K562 (cell line): ENCODE results near the gene MT4. TPM values are rescaled to one million over a fixed set of nuclear protein-coding genes. Genes with fewer than 3 reads are reported as not detected.

Experiments used
- ATAC-seq: fragments of 200-7000 bp; cut with Tn5 transposase; 3 replicates; pipeline ENCODE4 v1.9.1; 2020; ENCODE audit warnings: moderate library complexity
- BruUV-seq: library from RNA; stranded (reverse); fragments of 400-500 nt; replicated peaks from 2 replicates; lab custom pipeline; 2021; lab: Mats Ljungman, UMichigan
- CTCF ChIA-PET: fragments of 300-600 bp; formaldehyde crosslinking; extraction: SDS; loops from one replicate; lab custom pipeline; 2021; ENCODE audit warnings: low intra/inter-chr PET ratio; lab: Yijun Ruan, JAX
- POLR2A ChIA-PET: fragments of 300-600, 350-650 bp; sonication (Branson Sonifier 250); formaldehyde crosslinking; extraction: SDS; loops from one replicate; lab custom pipeline; 2021; ENCODE audit warnings: antibody characterized with exemption, inconsistent platforms; lab: Yijun Ruan, JAX
- DNase-seq, 4 experiments: peaks; one replicate each; pipeline versions ENCODE4 v3.0.0 to v3.0.0-alpha.2; 2011 to 2018; ENCODE audit warnings: low spot score in 3 of 4, mixed read lengths in 3 of 4; ENCODE audit errors: extremely low read depth in 1 of 4
- FAIRE-seq: peaks from 2 replicates; lab custom pipeline; 2011; peaks lifted over from hg19 to GRCh38; lab: Jason Lieb, UNC
- H2AFZ ChIP-seq: 2 replicates; pipeline ENCODE4 v1.6.0; 2011; ENCODE audit warnings: low read depth, low read length, control low read depth, inconsistent platforms
- H3K27ac ChIP-seq: fragments of 200-600 bp; 3 replicates; pipeline ENCODE4 v1.8.0; 2011; ENCODE audit warnings: low read depth, mild to moderate bottlenecking, control low read depth, inconsistent platforms, low read length, moderate library complexity, mixed read lengths; ENCODE audit errors: extremely low read depth
- H3K27me3 ChIP-seq, 2 experiments: fragments of 300-600 bp in 1 of 2; 2 replicates in 1 of 2; 3 replicates in 1 of 2; pipeline versions ENCODE4 v1.6.0 to v1.8.0; 2011; ENCODE audit warnings: inconsistent platforms in 2 of 2, low read length in 2 of 2, mild to moderate bottlenecking in 1 of 2, mixed read lengths in 1 of 2, moderate library complexity in 1 of 2; ENCODE audit not compliant: control insufficient read depth in 2 of 2, insufficient read depth in 2 of 2
- H3K36me3 ChIP-seq: fragments of 300-600 bp; 3 replicates; pipeline ENCODE4 v1.8.0; 2011; ENCODE audit warnings: mild to moderate bottlenecking, low read length, inconsistent platforms; ENCODE audit not compliant: control insufficient read depth, insufficient read depth
- H3K4me1 ChIP-seq, 2 experiments: fragments of 200-600 bp in 1 of 2; replicated peaks in 1 of 2; 2 replicates in 1 of 2; 3 replicates in 1 of 2; pipeline versions ENCODE4 v1.5.1 to v1.8.0; 2011; ENCODE audit warnings: inconsistent platforms in 2 of 2, low read length in 2 of 2, mild to moderate bottlenecking in 1 of 2, mixed read lengths in 1 of 2, moderate library complexity in 1 of 2; ENCODE audit not compliant: control insufficient read depth in 2 of 2, insufficient read depth in 2 of 2
- H3K4me2 ChIP-seq: 2 replicates; pipeline ENCODE4 v1.6.1; 2011; ENCODE audit warnings: low read length, control low read depth, inconsistent platforms, mixed read lengths; ENCODE audit not compliant: insufficient read depth
- H3K4me3 ChIP-seq: fragments of 200-600 bp; sonication (generic), shearing (Covaris generic); 2 replicates; pipeline ENCODE4 v1.5.1; 2016; ENCODE audit warnings: control low read depth, inconsistent platforms
- H3K79me2 ChIP-seq: fragments of 200-600 bp; 3 replicates; pipeline ENCODE4 v1.8.0; 2011; ENCODE audit warnings: low read length, inconsistent platforms; ENCODE audit not compliant: control insufficient read depth, insufficient read depth
- H3K9ac ChIP-seq, 2 experiments: 2 replicates each; pipeline versions ENCODE4 v1.6.0 to v1.6.1; 2011; ENCODE audit warnings: low read depth in 2 of 2, low read length in 2 of 2, control low read depth in 1 of 2, inconsistent platforms in 1 of 2, mild to moderate bottlenecking in 1 of 2, mixed read lengths in 1 of 2; ENCODE audit not compliant: insufficient read depth in 1 of 2
- H3K9me1 ChIP-seq: one replicate; pipeline ENCODE4 v1.6.0; 2011; ENCODE audit warnings: inconsistent platforms, mild to moderate bottlenecking, low read length, moderate library complexity; ENCODE audit not compliant: control insufficient read depth, insufficient read depth
- H3K9me3 ChIP-seq: replicated peaks from 2 replicates; pipeline ENCODE4 v1.5.1; 2011; ENCODE audit warnings: low read depth, low read length, inconsistent platforms; ENCODE audit not compliant: control insufficient read depth, insufficient read depth
- H4K20me1 ChIP-seq: replicated peaks from 2 replicates; pipeline ENCODE4 v1.6.1; 2011; ENCODE audit warnings: low read length, inconsistent platforms, mixed read lengths; ENCODE audit not compliant: control insufficient read depth, insufficient read depth
- CBX2 ChIP-seq: fragments of 200-600 bp; sonication (generic); IDR thresholded peaks from one replicate; pipeline ENCODE4 v1.6.1; 2012; ENCODE audit warnings: mild to moderate bottlenecking, low read length, inconsistent platforms; ENCODE audit not compliant: insufficient read depth, poor library complexity, severe bottlenecking
- CHD4 ChIP-seq: fragments of 200-600 bp; sonication (generic); IDR thresholded peaks from 3 replicates; pipeline ENCODE4 v1.6.1; 2012; ENCODE audit warnings: low read depth, mild to moderate bottlenecking, mixed read lengths, low read length, inconsistent platforms; ENCODE audit not compliant: insufficient read depth, insufficient replicate concordance, poor library complexity, severe bottlenecking
- FUS ChIP-seq: fragments of 200-400 bp; formaldehyde crosslinking; optimal IDR thresholded peaks from 2 replicates; pipeline ENCODE3; 2017; ENCODE audit warnings: low read depth, low read length
- GATAD2A ChIP-seq: fragments of 450-650 bp; IDR thresholded peaks from 2 replicates; pipeline ENCODE4 v1.6.1; 2017
- GATAD2B ChIP-seq: fragments of 450-650 bp; IDR thresholded peaks from 2 replicates; pipeline ENCODE4 v1.6.1; 2017; ENCODE audit warnings: mild to moderate bottlenecking, borderline replicate concordance
- GTF2A2 ChIP-seq: IDR thresholded peaks from 2 replicates; pipeline ENCODE4 v1.6.1; 2016; ENCODE audit warnings: mild to moderate bottlenecking, missing genetic modification characterization, missing compliant biosample characterization
- MAZ ChIP-seq, 2 experiments: fragments of 450-650 bp in 1 of 2; sonication (generic) in 1 of 2; formaldehyde crosslinking; IDR thresholded peaks in 1 of 2; conservative IDR thresholded peaks in 1 of 2; 2 replicates each; pipeline versions ENCODE4 v1.4.0 to v1.5.0; 2020; ENCODE audit warnings: mild to moderate bottlenecking in 1 of 2, missing genetic modification reagents in 1 of 2
- MEF2A ChIP-seq: IDR thresholded peaks from 2 replicates; pipeline ENCODE4 v1.6.1; 2011; ENCODE audit warnings: low read depth, mild to moderate bottlenecking, low read length, moderate library complexity; ENCODE audit not compliant: control insufficient read depth
- NCOR1 ChIP-seq: fragments of 450-650 bp; IDR thresholded peaks from 2 replicates; pipeline ENCODE4 v1.6.1; 2016; ENCODE audit warnings: mild to moderate bottlenecking, moderate library complexity
- RAD21 ChIP-seq, 2 experiments: fragments of 250-450 bp in 1 of 2; fragments of 450-650 bp in 1 of 2; sonication (Bioruptor Pico) in 1 of 2; formaldehyde crosslinking in 1 of 2; IDR thresholded peaks in 1 of 2; conservative IDR thresholded peaks in 1 of 2; 2 replicates each; pipeline versions ENCODE4 v1.4.0 to v1.8.0; 2020 to 2022; ENCODE audit warnings: mild to moderate bottlenecking in 2 of 2, moderate library complexity in 1 of 2
- RREB1 ChIP-seq: fragments of 250-450 bp; sonication (Bioruptor Pico); IDR thresholded peaks from 2 replicates; pipeline ENCODE4 v1.4.0; 2020
- SP1 ChIP-seq: sonication (generic); formaldehyde crosslinking; IDR thresholded peaks from 2 replicates; pipeline ENCODE4 v1.8.1; 2022; ENCODE audit warnings: mild to moderate bottlenecking, missing genetic modification reagents
- THAP7 ChIP-seq: fragments of 250-450 bp; sonication (Bioruptor Pico); IDR thresholded peaks from 2 replicates; pipeline ENCODE4 v1.5.0; 2021
- ZFPM2 ChIP-seq: fragments of 250-450 bp; sonication (Bioruptor Pico); IDR thresholded peaks from 2 replicates; pipeline ENCODE4 v1.5.1; 2022; ENCODE audit warnings: mild to moderate bottlenecking
- ZNF3 ChIP-seq: fragments of 250-450 bp; sonication (Bioruptor Pico); IDR thresholded peaks from 2 replicates; pipeline ENCODE4 v1.5.0; 2021; ENCODE audit warnings: mild to moderate bottlenecking, moderate library complexity
- ZNF79 ChIP-seq: fragments of 250-450 bp; sonication (Bioruptor Pico); IDR thresholded peaks from 2 replicates; pipeline ENCODE4 v1.4.0; 2020; ENCODE audit warnings: low read depth, mild to moderate bottlenecking, moderate library complexity
- WGBS: fragments of 100-300 bp; shearing (Covaris generic); methylation state at CpG from one replicate; pipeline ENCODE4 v1.1.6; 2016; ENCODE audit warnings: low coverage, mixed read lengths; ENCODE audit not compliant: insufficient coverage; ENCODE audit errors: missing lambda C conversion rate; 5-methylcytosine and 5-hydroxymethylcytosine counted together
- in situ Hi-C: fragments of 300-500 bp; cut with MboI; formaldehyde crosslinking; loops from 4 replicates; pipeline ENCODE4 v1.15.0; 2018; ENCODE audit warnings: inconsistent platforms, mixed read lengths
- intact Hi-C: fragments of 100-400 bp; cut with micrococcal nuclease; formaldehyde crosslinking; loops from 2 replicates; pipeline ENCODE4 v1.14.2; 2022
- polyA plus RNA-seq, 8 experiments: library from polyadenylated mRNA; depleted of rRNA in 4 of 8; stranded (reverse) in 5 of 8; unstranded in 3 of 8; fragments of >200 nt; fragmentation: Nextera tagmentation in 2 of 8; fragmentation: Illumina TruSeq in 1 of 8; extraction: Ambion mirVana in 2 of 8; extraction: Trizol in 1 of 8; gene quantifications; 2 replicates each; pipeline versions ENCODE4 v1.2.1 to v1.2.3, GENCODE V29; 2011 to 2014; ENCODE audit warnings: inconsistent platforms in 1 of 8, missing spikeins in 1 of 8
- total RNA-seq, 7 experiments: library from RNA; depleted of rRNA in 6 of 7; stranded (reverse); fragments of >200 nt in 6 of 7; fragmentation: Illumina TruSeq in 2 of 7; extraction: Trizol in 2 of 7; gene quantifications; 2 replicates each; pipeline versions ENCODE4 v1.2.1 to v1.2.3, GENCODE V29; 2011 to 2021; ENCODE audit warnings: low replicate concordance in 1 of 7

The MT4 gene
- total and polyA plus RNA-seq, 9 of the 15 experiments (the other 6 are each of a cell fraction or from before 2014, with no cell fraction given), result not detected

- no peak overlapping the region for H3K4me3 ChIP-seq
- no peaks in the 10 kb centered on the region for H3K36me3 ChIP-seq
- no peak overlapping the region for H2AFZ ChIP-seq
- no peak for ATAC-seq
- peaks cover 17 to 39% of the 10 kb centered on the region in 2 experiments for H3K27me3 ChIP-seq
- in situ Hi-C loops, result no loop called here
- no peak overlapping the region for H3K9ac ChIP-seq
- ChIA-PET POLR2A (interaction anchor here (1.2 kb wide), 1 partner anchor 9 kb away, joined by 5 read pairs; the partner anchor contains the start of gene MT2A), CTCF (no interaction called here)
- no peak for DNase-seq
- no peaks in the 10 kb centered on the region for H4K20me1 ChIP-seq
- TF ChIP-seq ZNF79 (CRISPR knock-in tag) (no peak), GTF2A2 (tag) (no peak), ZNF3 (CRISPR knock-in tag) (no peak), RAD21 (CRISPR knock-in tag; conservative IDR thresholded peaks at IDR 0.05 in 1 of 2, IDR thresholded peaks at IDR 0.05 in 1 of 2) (no peak), NCOR1 (no peak), CHD4 (no peak), FUS (no peak), CBX2 (no peak), MAZ (CRISPR knock-in tag; conservative IDR thresholded peaks at IDR 0.05 in 1 of 2, IDR thresholded peaks at IDR 0.05 in 1 of 2) (no peak), SP1 (CRISPR knock-in tag) (no peak), MEF2A (no peak), THAP7 (CRISPR knock-in tag) (no peak), ZFPM2 (CRISPR knock-in tag) (no peak), RREB1 (CRISPR knock-in tag) (no peak), GATAD2A (no peak), GATAD2B (no peak)
- TF ChIP-seq, all 486 proteins: peak for 0
- no peak overlapping the region for H3K4me2 ChIP-seq
- WGBS, result 4% methylated on average over 20 of the region's 41 CpGs
- no TSS peak for BruUV-seq
- intact Hi-C loops, result no loop called here
- peaks cover 0 to 6% of the 10 kb centered on the region in 2 experiments; a peak in 1 of 5 replicates for H3K4me1 ChIP-seq
- FAIRE-seq, result no peak
- no peaks in the 10 kb centered on the region for H3K79me2 ChIP-seq
- H3K27ac ChIP-seq, result no peak overlapping the region
- H3K9me1 ChIP-seq, result no peaks in the 10 kb centered on the region
- no peaks in the 10 kb centered on the region for H3K9me3 ChIP-seq
Observed at GRCh38 chr16:56617212-56618085, 52.6 kb downstream of the MT4 start.
